ENCODE measurements around the gene YARS1.

The YARS1 gene

DNA sequence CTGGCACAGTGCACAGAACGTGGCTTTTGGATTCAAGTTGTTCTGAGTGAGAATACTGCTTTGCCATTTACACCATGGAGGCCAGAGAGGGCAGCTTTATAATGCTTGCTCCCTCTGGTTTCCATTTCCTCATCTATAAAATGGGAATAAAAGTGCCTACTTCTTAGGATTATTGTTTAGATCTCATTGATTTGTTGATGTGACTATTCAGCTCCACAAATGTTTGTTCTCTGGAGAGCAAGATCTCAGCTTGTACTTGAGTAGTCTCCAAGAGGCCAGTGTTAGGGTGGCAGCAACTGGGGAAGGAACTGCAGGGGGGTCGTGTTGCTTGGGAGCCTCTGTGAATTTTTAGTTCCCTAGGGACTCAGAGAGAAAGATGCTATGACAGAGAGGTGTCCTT lies 55.2 kb downstream of the YARS1 start:
- DNase-seq = no peak

DNA sequence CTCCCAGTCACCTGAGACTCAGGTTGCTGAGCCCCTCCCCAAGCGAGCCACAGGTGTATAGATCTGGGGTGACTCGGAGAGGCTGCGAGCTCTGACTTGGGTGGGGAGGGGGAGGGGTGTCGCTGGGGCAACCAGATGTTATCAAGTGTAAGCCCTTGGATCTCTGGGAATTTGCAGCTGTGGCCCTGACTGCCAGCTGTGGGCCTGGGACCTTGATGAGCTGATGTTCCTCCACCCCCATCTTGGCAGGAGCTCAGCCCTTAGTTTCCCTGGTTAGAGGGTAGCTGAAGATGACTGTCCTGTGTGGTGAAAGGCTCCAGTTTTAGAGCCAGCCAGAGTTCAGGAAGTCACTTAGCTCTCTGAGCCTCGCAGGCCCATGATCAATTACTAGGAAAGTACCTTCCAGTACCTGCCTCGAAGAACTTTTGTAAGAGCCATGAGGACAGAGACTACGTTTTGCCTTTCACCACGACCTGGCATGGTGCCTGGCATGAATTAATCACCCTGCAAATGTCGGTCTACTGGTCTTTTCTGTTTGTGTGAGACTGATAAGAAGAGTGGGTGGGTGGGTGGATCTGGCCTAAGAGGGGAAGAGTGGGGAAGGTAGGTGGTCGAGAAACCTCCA lies 55.8 kb downstream of the YARS1 start:
- peak in 1 of 2 donors; percentile 36 for DNase-seq

DNA sequence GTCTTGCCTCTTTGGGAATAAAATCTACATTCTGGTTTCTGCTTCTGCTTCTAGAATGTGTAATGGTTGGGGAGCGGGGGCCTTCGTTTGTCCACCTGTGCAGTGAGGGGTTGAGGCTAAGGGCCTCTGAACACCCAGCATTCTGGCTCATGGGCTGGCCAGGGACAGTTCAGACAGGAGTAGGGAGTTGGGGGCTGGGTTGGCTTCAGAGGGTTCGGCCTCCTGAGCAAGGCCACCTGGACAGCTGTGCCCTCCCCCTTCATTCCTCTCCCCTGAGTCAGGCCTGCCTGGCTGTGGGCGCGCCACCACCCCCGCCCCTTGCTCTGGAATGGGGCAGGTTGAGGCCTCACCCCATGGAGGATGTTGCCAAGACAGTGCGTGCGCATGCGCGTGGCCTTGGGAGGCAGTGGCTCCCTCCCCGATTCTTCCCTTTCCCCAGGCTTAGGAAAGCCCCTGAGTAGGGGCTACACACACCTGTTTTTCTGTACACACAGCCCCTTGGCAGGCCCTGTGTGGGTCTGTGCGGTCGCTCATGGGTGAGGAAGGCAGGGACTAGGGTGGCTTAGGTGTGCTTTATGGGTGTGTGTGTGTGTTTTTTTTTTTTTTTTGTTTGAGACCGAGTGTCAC lies 57.0 kb downstream of the YARS1 start:
- no peak for DNase-seq

DNA sequence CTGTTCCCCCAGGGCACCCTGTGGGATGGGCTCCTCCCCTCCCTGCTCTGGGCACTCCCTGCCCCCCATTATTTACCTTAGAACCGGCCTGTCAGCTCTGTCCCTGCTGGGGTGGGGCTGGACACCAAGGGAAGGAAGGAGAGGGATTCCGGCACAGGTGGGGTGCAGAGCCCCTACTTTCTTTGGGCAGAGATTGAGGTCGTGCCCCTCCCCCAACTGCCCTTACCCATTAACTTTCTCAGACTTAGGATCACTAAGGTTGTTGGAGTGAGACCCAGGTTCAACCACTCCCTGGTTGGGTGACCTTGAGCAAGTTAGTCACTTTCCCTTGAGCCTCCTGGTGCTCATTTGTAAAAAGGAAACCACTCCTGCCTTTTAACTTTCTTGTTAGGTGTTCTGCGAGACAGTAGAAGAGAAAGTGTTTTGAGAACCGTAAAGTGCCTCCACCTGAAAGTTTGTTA lies 57.6 kb downstream of the YARS1 start:
- DNase-seq = no peak

DNA sequence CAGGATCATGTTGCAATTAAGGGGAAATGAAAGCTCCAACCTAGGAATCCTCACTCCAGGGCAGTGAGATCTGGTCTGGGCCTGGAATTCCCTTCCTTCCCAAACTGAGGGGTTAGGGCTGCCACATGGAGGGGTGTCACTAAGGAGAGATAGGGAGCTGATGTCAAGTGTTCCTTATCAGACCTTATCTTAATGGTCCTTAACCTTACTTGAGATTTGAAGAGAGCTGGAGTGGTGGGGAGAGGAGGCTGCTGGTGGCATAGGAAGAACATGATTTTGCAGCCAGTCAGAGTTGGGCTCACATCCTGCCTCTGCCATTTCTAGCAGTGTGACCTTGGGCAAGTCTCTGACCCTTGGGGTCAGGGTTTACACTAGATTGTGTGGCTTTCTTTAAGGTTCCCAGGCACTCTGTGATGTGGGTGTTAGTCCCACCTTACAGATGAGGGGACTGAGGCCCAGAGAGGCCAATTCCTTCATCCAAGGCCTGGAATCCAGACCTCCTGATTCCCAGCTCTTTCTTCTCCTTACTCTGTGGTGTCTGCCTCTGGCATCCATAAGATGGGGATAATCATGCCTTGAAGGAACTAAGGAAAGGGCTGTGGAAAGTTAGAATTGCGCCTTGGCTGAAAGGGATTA lies 58.2 kb downstream of the YARS1 start:
- no peak for DNase-seq

DNA sequence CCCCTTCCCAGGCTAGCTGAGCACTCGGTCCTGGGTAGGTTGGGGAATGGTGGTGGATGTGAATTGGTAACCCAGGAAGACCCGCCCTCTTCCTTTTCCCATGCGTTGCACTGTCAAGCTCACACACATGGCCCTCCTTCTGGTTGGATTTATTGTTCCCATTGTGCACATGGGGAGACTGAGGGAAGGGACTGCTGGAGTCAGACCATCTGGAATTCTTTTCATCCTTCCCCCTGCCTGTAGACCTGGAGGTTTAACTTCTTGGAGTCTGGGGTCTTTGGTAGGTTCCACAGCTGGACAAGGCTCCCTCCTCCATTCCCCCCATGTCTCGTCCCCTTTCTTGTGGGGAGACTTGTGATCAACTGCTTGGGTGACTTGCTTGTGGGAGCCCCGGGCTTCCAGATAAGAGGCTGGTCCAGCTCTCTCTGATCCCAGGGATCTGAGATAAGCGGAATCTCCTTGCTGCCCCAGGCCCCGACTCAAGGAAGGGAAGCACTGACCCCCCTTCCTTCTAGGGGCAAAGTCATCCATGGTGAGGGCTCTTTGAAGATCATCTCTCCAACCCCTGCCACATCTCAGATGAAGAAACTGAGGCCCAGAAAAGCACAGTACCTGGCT lies 58.9 kb downstream of the YARS1 start:
- no peak for DNase-seq

DNA sequence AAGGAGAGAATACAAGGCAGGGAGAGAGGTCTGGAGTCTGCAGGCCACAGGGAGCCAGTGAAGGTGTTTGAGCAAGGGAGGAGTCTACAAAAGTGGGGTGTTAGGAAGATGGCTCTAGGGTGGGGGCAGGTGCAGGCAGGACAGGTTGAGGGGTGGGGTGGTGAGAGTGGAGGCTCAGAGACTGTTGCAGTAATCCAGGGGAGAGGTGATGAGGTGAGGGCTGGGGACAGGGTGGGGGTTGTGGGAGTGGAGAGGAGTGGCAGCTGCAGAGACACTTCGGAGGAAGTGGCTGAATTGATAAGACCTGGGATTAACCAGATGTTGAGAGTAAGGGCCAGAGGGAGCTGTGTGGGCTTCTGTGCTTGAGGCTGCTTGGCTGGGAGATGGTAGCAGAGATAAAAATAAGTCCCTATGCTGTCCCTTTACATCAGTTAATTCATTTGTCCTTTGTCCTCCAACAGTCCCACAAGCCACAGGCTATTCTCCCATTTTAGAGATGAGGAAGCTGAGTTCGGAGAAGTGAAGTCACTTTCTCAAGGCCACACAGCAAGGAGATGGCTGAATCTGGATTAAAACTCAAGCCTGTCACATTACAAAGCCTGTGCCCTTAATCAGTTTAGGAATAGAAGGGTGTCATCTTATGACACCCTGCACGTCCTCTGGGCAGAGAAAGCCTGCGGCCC lies 59.8 kb downstream of the YARS1 start:
- DNase-seq = no peak

DNA sequence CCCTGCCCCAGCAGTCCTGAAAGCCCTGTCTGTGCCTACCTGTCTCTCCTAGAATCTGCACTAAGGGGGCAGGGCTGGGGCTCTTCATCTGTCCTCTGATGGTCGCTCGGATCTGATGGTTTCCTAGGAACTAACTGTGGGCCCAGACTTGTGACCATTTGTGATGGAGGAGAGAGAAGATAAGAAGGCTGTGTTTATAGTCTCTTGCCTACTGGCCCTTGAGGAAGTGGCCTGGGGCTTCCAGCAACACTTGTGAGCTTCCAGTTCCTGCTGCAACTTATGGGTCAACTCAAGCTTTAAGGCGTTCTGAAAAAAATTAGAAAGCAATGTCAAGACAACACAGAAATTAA lies 61.4 kb downstream of the YARS1 start:
- no peak for DNase-seq

DNA sequence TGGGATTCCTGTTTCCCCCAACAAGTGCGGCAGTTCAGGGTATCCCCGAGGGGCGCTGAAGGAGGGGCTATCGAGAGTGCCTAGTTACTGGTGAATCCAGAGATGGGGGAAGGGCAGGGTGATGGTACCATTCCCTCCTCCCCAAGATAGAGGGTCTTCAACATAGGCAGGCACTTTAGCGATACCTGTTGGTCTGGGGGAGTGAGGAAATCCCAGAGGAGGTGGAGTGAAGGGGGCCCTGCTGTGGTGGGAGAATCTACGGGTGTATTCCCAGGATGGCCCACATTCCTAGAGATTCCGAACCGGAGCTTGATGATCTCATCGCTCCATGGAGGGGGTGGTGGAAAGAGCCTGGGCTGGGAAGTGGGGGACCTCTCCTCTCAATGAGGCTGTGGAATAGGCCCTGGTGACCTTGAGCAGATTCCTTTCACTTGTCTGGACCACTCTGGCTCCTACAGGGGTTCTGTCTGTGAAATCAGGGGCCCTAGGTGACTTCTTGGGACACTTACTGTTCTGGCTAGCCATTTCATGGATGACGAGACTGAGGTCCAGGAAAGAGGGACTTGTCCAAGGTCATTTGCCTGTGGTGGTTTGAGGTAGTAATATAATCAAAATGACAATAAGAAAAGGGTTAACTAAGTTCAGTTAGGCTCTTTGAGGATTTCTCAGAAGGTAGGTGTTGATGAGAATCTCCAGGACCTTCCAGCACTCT lies 61.9 kb downstream of the YARS1 start:
- no peak for DNase-seq

DNA sequence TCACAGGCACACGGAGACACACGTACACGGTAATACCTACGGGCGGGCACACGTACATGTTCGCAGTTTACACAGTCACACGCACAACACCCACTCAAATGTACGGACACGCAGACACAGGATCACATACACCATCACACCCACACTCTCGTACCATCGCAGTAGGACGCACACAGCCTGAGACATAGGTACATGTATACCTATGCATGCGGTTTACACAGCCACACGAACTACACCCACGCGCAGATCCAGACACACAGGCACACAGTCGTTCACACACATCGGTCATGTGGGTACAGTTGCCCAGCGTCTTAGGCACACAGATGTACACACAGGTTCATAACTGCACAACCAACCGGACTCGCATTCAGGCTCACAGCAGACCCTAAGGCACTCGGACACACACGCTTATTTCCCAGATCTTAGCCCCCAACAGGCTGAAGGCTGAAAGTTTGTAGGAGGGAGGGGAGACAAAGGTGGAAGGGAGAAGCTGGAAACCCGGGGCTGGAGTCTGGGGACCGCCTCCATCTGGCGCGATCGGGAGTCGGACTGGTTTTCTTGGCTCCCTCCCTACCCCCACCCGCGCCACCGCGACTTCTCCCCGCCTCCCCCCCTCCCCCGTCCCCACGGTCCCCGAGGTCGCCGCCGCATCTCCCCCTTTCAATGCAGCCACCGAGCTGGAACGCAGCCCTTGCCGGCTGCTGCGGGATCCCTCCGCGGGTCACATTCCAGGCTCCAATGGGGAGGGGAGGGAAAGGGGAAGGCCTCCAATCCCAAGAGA lies 62.7 kb downstream of the YARS1 start:
- peak; percentile 35 to 43 for DNase-seq

DNA sequence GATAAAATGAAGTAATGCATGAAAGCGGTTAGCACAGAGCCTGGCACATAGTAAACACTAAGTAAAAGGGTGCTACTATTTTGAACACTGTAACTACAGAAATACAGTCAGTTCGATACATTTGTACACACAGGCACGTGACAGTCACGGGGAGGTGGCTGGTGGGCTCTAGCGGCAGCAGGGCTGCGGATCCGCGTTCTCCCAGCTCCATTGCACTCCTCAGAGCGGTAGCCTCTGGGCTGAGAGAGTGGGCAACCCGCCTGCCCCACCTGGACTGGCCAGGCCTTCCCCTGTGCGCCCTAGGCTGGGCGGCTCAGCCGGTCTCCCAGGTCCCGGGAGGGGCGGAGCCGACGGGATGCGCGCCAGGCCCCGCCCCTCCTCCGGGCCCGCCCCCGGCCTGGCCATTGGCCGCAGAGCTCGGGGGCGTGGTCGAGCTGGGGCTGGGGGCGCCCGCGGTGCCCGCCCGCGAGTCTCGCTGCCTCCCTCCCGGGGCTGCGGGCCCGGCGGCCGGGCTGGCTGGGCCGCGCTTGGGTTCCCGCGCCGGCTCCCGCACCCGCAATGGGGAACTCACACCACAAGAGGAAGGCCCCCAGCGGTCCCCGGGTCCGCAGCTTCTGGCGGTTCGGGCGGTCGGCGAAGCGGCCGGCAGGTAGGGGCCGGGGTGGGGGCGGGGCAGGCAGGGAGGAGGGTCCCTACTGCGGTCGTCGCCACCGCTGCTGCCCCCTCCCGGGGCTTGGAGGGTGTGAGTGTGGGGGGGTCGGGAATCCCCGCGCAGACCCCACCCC lies 63.4 kb downstream of the YARS1 start:
- DNase-seq = peak; percentile 49 to 69

DNA sequence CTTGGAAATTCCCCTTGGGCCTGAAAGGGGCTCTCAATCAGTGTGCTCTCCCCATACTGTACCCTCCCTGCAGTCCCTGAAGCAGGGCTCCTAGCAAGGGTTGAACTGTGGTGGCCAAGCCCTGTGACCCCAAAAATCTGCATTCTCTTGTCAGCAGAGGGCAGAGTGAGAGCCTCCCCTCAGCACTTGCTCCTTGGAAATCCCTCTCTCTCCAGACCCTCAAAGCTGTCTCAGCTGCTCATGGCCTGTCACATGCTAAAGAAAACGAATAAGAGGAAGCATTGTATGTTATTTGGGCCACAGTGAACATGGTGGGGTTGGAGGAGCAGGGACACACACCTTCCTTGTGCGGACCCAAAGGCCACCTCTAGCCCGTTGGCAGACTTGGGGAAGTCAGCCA lies 67.4 kb downstream of the YARS1 start:
- no peak for DNase-seq

DNA sequence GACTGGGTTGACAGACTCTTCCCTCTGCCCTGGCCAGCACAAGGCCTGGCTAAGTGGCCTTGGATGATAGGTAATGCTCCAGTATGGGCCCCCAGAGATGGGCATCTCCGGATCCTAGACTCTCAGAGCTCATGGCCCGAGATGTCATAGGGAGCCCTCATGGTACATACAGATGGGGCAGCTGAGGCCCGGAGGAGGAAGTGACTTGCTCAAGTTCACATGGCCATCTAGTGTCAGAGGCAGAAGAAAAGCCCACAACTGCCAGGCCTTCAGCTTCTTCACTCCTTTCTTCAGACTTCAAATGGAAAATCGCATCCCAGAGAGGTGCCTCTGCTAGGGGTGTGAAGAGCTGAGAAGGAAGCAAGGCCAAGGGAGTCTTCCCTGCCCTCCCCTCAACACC lies 67.8 kb downstream of the YARS1 start:
- no peak for DNase-seq

DNA sequence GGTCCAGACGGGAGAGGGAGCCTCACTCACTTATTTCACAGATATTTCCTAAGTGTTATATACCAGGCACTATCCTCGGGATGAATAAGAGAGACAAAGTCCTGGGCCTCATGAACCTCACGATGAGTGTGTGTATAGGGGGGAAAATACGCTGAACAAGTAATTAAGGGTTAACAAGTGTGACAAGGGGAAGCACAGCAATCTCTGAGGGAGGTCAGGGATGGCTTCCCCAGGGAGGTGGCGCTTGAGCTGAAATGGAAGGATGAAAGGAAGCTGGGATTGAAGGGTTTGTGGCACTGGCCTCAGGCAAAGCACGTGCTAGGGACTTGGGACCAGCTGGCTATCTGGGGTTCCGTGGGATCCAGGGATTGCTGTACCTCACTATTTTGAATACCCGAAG lies 68.2 kb downstream of the YARS1 start:
- no peak for DNase-seq

DNA sequence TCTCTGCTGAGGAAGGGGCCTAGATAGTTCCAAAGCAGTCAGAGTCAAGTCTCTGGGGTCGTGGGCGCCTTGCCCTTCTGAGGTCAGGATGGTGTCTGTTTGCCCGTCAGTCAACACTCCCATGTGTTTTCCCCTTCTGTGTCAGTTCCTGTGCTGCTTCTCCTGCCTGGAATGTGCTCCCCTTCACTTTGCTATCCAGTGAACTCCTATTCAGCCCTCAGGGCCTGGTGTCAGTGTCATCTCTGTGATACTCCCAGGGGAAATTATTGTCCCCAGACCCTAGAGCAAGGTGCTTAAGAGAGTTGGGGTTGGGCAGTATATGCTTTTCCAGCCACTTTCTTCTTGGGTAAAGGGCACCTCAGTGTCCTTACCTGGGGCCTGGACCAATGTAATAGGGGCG lies 68.8 kb downstream of the YARS1 start:
- no peak for DNase-seq

DNA sequence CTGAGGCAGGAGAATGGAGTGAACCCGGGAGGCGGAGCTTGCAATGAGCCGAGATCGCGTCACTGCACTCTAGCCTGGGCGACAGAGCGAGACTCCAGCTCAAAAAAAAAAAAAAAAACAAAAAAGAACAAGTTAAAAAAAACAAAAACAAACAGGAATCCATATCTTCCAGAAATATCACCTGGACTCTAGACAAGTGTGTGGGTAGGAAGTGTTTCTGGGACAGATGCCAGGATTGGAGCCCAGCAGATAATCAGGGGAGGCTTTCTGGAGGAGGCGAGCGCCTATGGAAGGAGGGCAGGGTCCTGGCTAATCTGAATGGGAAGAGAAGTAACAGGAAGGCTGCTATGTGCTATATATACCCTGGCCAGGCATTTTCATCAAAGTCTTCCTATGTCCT lies 71.0 kb downstream of the YARS1 start:
- no peak for DNase-seq

DNA sequence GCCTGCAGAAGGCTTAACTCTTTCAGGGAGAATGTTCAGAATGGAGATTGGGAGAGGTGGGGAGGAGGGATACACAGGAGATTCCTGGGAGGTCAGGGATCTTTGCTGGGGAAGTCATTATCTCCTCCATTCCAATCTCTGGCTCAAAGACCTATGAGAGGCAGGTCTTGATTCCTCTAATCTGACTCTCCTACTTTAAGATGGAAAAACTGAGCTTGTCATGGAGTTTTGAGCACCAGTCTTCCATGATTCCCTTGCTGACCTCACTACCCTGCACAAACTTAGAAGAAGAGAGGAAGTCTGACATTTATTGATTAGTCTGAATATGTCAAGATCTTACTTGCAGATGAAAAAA lies 73.1 kb downstream of the YARS1 start:
- no peak for DNase-seq

DNA sequence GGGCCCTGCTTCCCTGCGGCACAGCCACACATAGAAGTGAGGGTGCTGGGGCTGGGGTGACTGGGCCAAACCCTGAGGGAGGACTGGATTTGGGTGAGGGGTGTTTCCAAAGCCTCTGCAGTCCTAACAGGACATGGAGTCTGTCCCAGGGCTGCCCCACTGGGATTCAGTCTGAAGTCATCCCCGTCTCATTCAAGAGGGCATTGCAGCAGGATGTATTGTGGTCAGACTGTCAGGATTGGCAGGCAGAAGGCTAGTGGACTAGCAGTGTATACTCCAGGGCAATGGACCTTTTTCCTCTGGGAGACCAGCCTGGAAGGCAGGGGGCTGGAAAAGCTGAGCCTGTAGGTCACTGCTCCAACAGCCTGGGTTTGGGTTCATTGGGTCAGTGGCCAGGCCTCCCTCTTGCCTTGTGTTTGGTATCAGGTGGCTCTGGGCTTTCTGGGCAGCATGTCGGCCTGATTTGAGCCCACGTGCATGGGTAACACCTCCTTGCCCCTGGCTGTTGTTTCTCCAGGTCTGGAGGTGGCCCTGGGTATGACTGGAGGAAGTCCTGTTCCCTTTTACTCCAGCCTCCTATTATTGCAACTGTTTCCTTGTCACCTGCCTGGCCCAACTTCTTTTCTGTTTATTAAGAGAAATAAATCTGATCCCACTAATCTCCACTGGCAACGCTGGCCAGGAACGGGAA lies 73.6 kb downstream of the YARS1 start:
- DNase-seq = no peak

DNA sequence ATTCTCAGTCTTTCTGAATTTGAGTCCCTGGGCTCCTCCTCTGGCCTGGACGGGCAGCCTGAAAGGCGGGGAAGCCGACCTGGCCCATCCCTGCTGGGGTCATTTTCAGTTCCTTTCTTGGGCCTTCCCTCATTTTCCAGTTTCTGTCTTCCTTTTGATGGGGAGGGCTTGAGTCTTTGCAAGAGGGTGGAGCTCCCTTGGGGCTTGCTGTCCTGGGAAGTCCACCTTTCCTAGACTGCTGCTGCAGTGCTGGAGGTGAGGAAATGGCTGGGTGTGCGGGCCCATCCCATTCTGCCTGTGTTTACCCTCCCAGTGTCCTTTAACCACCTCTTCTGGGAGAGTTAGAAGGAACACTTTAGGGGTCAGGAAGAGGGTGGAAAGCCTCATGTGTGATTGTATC lies 74.2 kb downstream of the YARS1 start:
- no peak for DNase-seq

DNA sequence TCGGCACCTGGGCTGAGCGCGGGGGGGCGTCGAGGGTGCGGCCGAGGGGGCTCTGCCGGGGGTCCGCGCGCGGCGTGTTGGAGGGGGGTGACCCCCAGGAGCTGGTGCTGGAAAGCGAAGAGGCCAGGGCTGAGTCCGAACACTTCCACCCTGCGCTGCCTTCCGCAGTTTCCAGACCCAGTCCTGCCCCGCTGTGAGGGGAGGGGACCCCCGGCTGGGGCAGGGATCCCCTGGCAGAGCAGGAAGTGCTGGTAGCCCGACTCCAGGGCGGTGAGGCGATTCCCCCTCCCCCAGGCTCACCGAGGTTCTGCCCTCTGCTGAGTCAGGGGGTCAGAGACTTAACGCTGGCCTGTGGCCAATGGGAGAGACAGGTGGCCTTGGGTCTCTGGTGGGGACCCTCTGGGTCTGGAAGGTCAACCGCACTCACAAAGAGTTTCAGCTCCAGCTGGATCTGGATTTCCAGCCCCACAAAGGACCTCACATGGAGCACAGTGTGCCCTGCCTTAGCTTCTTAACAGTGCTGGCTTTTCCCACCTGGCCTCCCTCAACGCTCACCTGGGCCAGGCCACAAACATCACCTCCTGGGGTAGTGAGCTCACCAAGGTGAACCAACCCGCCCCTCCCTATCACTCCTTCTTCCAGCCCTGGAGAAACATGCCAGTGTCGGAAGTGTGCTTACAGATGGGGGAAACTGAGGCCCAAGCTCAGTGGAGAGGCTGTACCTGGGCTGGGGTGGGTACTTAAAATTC lies 74.8 kb downstream of the YARS1 start:
- no peak for DNase-seq

Measured in stimulated activated CD4-positive, alpha-beta T cell treated with anti-CD3 and anti-CD28 coated beads, Interleukin-2, amount 100 ng/mL, for 48 hours (primary cell).